ENCODE measurements around the gene RGS3. TPM values are rescaled to one million over a fixed set of nuclear protein-coding genes. Genes with fewer than 3 reads are reported as not detected.

Gene RGS3
- total and polyA plus RNA-seq, 2 of the 13 experiments (the other 11 are each of a cell fraction or from before 2014, with no cell fraction given) = 17.1 to 28.8 TPM

- TF ChIP-seq ZNF761 (CRISPR knock-in tag; conservative IDR thresholded peaks at IDR 0.05) (peak; percentile 97), YY1 (IDR thresholded peaks at IDR 0.05; ENCODE audit: insufficient read depth, insufficient replicate concordance, low read depth, low read length) (peak; percentile 56), KDM4B (CRISPR knock-in tag; IDR thresholded peaks at IDR 0.05) (no peak), CERS6 (CRISPR knock-in tag; IDR thresholded peaks at IDR 0.05) (no peak), ZNF616 (CRISPR knock-in tag; IDR thresholded peaks at IDR 0.05; ENCODE audit: low read depth) (no peak; the same call in 1 of the 2 replicates), MED13 (CRISPR knock-in tag; IDR thresholded peaks at IDR 0.05) (0 out of 2 replicates have a peak, but pooled peaks have one; percentile 60), ZFP1 (CRISPR knock-in tag; IDR thresholded peaks at IDR 0.05) (no peak), NFYB (CRISPR knock-in tag; IDR thresholded peaks at IDR 0.05) (peak; percentile 82), ATF6 (CRISPR knock-in tag; conservative IDR thresholded peaks at IDR 0.05) (no peak), ZNF17 (CRISPR knock-in tag; IDR thresholded peaks at IDR 0.05) (no peak), ZNF615 (CRISPR knock-in tag; IDR thresholded peaks at IDR 0.05; ENCODE audit: borderline replicate concordance) (peak; percentile 37; the same call in 1 of the 2 replicates), ZBTB7B (CRISPR knock-in tag; IDR thresholded peaks at IDR 0.05) (0 out of 2 replicates have a peak, but pooled peaks have one; percentile 28), ZNF362 (CRISPR knock-in tag; IDR thresholded peaks at IDR 0.05; ENCODE audit: borderline replicate concordance) (no peak), MTF1 (CRISPR knock-in tag; IDR thresholded peaks at IDR 0.05) (no peak), SETDB1 (CRISPR knock-in tag; IDR thresholded peaks at IDR 0.05; ENCODE audit: borderline replicate concordance) (no peak), STAG1 (CRISPR knock-in tag; IDR thresholded peaks at IDR 0.05) (no peak; the same call in 1 of the 2 replicates), ZSCAN31 (CRISPR knock-in tag; IDR thresholded peaks at IDR 0.05; ENCODE audit: low read depth) (peak; percentile 40; the same call in 1 of the 2 replicates), DMAP1 (CRISPR knock-in tag; IDR thresholded peaks at IDR 0.05) (peak; percentile 71; the same call in 1 of the 2 replicates), BATF2 (CRISPR knock-in tag; IDR thresholded peaks at IDR 0.05) (peak; percentile 42; the same call in 1 of the 2 replicates), KMT2A (CRISPR knock-in tag; IDR thresholded peaks at IDR 0.05) (no peak; the same call in 1 of the 2 replicates), SIX1 (CRISPR knock-in tag; IDR thresholded peaks at IDR 0.05; ENCODE audit: borderline replicate concordance) (no peak), ZNF10 (CRISPR knock-in tag; IDR thresholded peaks at IDR 0.05; ENCODE audit: borderline replicate concordance, low read depth) (no peak), ZNF143 (CRISPR knock-in tag; IDR thresholded peaks at IDR 0.05) (no peak; the same call in 1 of the 2 replicates), YEATS4 (CRISPR knock-in tag; IDR thresholded peaks at IDR 0.05; ENCODE audit: borderline replicate concordance) (peak; percentile 86), ZNF501 (CRISPR knock-in tag; IDR thresholded peaks at IDR 0.05) (peak; percentile 61), ZZZ3 (CRISPR knock-in tag; IDR thresholded peaks at IDR 0.05; ENCODE audit: borderline replicate concordance) (0 out of 2 replicates have a peak, but pooled peaks have one; percentile 46), MAFF (IDR thresholded peaks at IDR 0.05; ENCODE audit: low read depth, low read length) (no peak)
These were observed at the start of gene RGS3 (continued) for GRCh38 chr9:113463418-113464285.
